Stimulated activated naive CD8-positive, alpha-beta T cell treated with anti-CD3 and anti-CD28 coated beads, Interleukin-15, Interleukin-2, amounts not matched to agents 100 ng/mL and 50 ng/mL, for 24 hours (primary cell): ENCODE measurements around the gene PDCD1.
A peak's percentile ranks its signal among the peaks of the same experiment; 100 is the strongest.
"Not testable (repeated sequence)": the region's sequence is repeated elsewhere in the genome, so short reads cannot be mapped to it uniquely, and the experiment has no call there.

Experiments
- H3K27ac Mint-ChIP-seq: one replicate; pipeline ENCODE4 v1.8.0; 2021; ENCODE audit warnings: mild to moderate bottlenecking, mixed read lengths
- H3K27me3 Mint-ChIP-seq: one replicate; pipeline ENCODE4 v1.8.0; 2021; ENCODE audit warnings: mixed read lengths
- H3K36me3 Mint-ChIP-seq: one replicate; pipeline ENCODE4 v1.8.0; 2021; ENCODE audit warnings: low read depth, mixed read lengths
- H3K4me1 Mint-ChIP-seq: one replicate; pipeline ENCODE4 v1.8.0; 2021; ENCODE audit warnings: low read depth, mixed read lengths
- H3K4me3 Mint-ChIP-seq: one replicate; pipeline ENCODE4 v1.8.0; 2021; ENCODE audit warnings: mild to moderate bottlenecking, mixed read lengths
- H3K9me3 Mint-ChIP-seq: one replicate; pipeline ENCODE4 v1.8.0; 2021; ENCODE audit warnings: mixed read lengths

Gene PDCD1

GRCh38 chr2:241804326-241805229 is 54.1 kb downstream of the PDCD1 start:
- H3K27ac Mint-ChIP-seq = no peak overlapping the region
- peak overlapping the region; percentile 54 for H3K4me3 Mint-ChIP-seq
- H3K4me1 Mint-ChIP-seq = peaks cover 10% of the 10 kb centered on the region
- H3K9me3 Mint-ChIP-seq = no peaks in the 10 kb centered on the region
- peaks cover 9% of the 10 kb centered on the region for H3K27me3 Mint-ChIP-seq
- no peaks in the 10 kb centered on the region for H3K36me3 Mint-ChIP-seq

GRCh38 chr2:241803387-241804325 is 55.0 kb downstream of the PDCD1 start:
- Mint-ChIP-seq H3K27me3 (peaks cover 9% of the 10 kb centered on the region), H3K36me3 (no peaks in the 10 kb centered on the region), H3K4me3 (peak overlapping the region; percentile 54), H3K27ac (no peak overlapping the region), H3K4me1 (peaks cover 10% of the 10 kb centered on the region), H3K9me3 (no peaks in the 10 kb centered on the region)

- peaks cover 4% of the 10 kb centered on the region for H3K27me3 Mint-ChIP-seq
- H3K4me1 Mint-ChIP-seq = peaks cover 10% of the 10 kb centered on the region
- no peak overlapping the region for H3K4me3 Mint-ChIP-seq
- no peak overlapping the region for H3K27ac Mint-ChIP-seq
- no peaks in the 10 kb centered on the region for H3K9me3 Mint-ChIP-seq
- no peaks in the 10 kb centered on the region for H3K36me3 Mint-ChIP-seq
Measured at GRCh38 chr2:241802421-241803318, 56.0 kb downstream of the PDCD1 start.

GRCh38 chr2:241801611-241802420 is 56.9 kb downstream of the PDCD1 start:
- no peak overlapping the region for H3K27ac Mint-ChIP-seq
- no peaks in the 10 kb centered on the region for H3K9me3 Mint-ChIP-seq
- no peaks in the 10 kb centered on the region for H3K36me3 Mint-ChIP-seq
- H3K4me3 Mint-ChIP-seq = no peak overlapping the region
- peaks cover 4% of the 10 kb centered on the region for H3K27me3 Mint-ChIP-seq
- peaks cover 10% of the 10 kb centered on the region for H3K4me1 Mint-ChIP-seq

- H3K4me3 Mint-ChIP-seq, H3K9me3 Mint-ChIP-seq, H3K36me3 Mint-ChIP-seq, H3K27me3 Mint-ChIP-seq, H3K27ac Mint-ChIP-seq: not testable (repeated sequence)
- peaks cover 10% of the 10 kb centered on the region for H3K4me1 Mint-ChIP-seq
Measured at GRCh38 chr2:241800198-241800903, 58.3 kb downstream of the PDCD1 start.
